Upper lobe of left lung (tissue), 6 donors: ENCODE measurements around the gene PPP6R3. TPM values are rescaled to one million over a fixed set of nuclear protein-coding genes. Genes with fewer than 3 reads are reported as not detected.

Experiments used
- ATAC-seq, 2 donors: fragments of 200-7000 bp; cut with Tn5 transposase; one replicate each; pipeline ENCODE4 v1.9.1; 2022; ENCODE audit warnings: mild to moderate bottlenecking in 2 of 2, moderate library complexity in 2 of 2; ENCODE audit not compliant: low FRiP score in 2 of 2
- DNase-seq, 2 donors: peaks; one replicate each; pipeline ENCODE4 v3.0.0-alpha.2; 2019 to 2020
- H3K27ac ChIP-seq, 4 donors: fragments of 200-600 bp; sonication (generic); one replicate each; pipeline ENCODE4 v1.5.1; 2016 to 2019
- H3K27me3 ChIP-seq, 4 donors: fragments of 200-600 bp; sonication (generic); one replicate each; pipeline ENCODE4 v1.5.1; 2017 to 2019
- H3K36me3 ChIP-seq, 4 donors: fragments of 200-600 bp; sonication (generic); one replicate each; pipeline ENCODE4 v1.5.1; 2016 to 2019
- H3K4me1 ChIP-seq, 4 donors: fragments of 200-600 bp; sonication (generic); one replicate each; pipeline ENCODE4 v1.5.1; 2018 to 2019
- H3K4me3 ChIP-seq, 4 donors: fragments of 200-600 bp; sonication (generic); one replicate each; pipeline ENCODE4 v1.5.1; 2017 to 2019; ENCODE audit warnings: mild to moderate bottlenecking in 2 of 4, moderate library complexity in 1 of 4
- H3K9me3 ChIP-seq, 4 donors: fragments of 200-600 bp; sonication (generic); one replicate each; pipeline ENCODE4 v1.5.1; 2018 to 2019
- EP300 ChIP-seq, 4 donors: sonication (generic); formaldehyde crosslinking; IDR thresholded peaks; one replicate each; pipeline ENCODE4 v1.5.1; 2017; ENCODE audit warnings: antibody characterized with exemption in 4 of 4, control low read depth in 2 of 4
- POLR2A ChIP-seq, 4 donors: fragments of 450-650 bp; IDR thresholded peaks; one replicate each; pipeline ENCODE4 v1.5.1; 2016 to 2017; ENCODE audit warnings: antibody characterized with exemption in 4 of 4, mild to moderate bottlenecking in 2 of 4
- POLR2AphosphoS5 ChIP-seq, 2 donors: sonication (generic); formaldehyde crosslinking; IDR thresholded peaks; one replicate each; pipeline ENCODE4 v1.5.1; 2017; ENCODE audit warnings: antibody characterized with exemption in 2 of 2
- WGBS, 2 donors: methylation state at CpG; one replicate each; pipeline ENCODE4 v1.1.5; 2017 to 2018; 5-methylcytosine and 5-hydroxymethylcytosine counted together
- total RNA-seq, 6 donors: library from RNA; depleted of rRNA in 4 of 6; stranded (reverse); fragments of >200 nt in 4 of 6; gene quantifications; one replicate each; pipeline versions ENCODE4 v1.1.0 to v1.2.1, GENCODE V29; 2016 to 2021
- TF ChIP-seq, protein P1 (sequence below), 6 experiments: fragments of 450-650 bp in 4 of 6; fragments of 200-600 bp in 2 of 6; sonication (generic) in 2 of 6; IDR thresholded peaks; one replicate each; pipeline ENCODE4 v1.5.1; 2016 to 2019; ENCODE audit warnings: antibody characterized with exemption in 6 of 6
- donor health status: DM: no; HTN: no; CAD: no; lungs with moderate emphysema.
- donor health status: DM: no; HTN: yes; CAD: no; lungs with severe emphysema.

Gene PPP6R3
- total RNA-seq, 6 donors from 2014 or later: 75.7 to 195 (median 114) TPM

DNA sequence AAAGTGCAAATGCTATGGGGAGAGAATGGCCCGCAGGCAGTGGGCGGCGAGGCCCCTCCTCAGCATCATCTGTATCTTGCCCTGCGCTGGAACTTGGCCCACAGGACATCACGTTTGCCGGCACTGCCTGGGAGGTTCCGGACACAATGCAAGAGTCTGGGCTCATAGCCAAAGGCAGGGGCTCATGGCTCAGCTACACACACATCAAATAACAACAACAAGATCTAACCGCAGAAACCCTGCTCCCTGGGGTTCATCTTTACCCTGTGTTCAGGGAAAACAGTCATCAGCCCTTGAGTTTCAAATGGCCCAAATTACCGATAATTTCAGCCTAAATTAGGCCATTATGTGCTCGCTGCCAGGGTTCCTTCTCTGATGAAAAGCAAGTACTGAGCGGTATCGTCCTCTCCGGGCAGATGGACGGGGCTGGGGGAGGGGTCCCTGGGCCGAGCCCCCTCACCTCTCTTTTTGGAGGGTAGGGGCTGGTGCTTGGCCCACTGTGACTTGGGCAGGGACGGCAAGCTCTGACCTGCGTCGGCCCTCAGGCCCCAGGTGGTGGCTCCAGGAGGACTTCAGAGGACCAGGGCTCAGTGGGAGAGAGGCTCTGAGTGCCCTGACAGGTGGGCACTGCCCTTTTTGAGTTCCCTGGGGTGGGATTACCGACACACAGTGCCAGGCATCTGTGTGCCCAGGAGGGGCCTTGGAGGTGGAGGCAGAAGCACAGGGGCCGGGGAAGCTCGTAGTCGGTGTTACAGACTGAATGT is 198.8 kb downstream of the PPP6R3 start:
- TF ChIP-seq, protein P1, sequence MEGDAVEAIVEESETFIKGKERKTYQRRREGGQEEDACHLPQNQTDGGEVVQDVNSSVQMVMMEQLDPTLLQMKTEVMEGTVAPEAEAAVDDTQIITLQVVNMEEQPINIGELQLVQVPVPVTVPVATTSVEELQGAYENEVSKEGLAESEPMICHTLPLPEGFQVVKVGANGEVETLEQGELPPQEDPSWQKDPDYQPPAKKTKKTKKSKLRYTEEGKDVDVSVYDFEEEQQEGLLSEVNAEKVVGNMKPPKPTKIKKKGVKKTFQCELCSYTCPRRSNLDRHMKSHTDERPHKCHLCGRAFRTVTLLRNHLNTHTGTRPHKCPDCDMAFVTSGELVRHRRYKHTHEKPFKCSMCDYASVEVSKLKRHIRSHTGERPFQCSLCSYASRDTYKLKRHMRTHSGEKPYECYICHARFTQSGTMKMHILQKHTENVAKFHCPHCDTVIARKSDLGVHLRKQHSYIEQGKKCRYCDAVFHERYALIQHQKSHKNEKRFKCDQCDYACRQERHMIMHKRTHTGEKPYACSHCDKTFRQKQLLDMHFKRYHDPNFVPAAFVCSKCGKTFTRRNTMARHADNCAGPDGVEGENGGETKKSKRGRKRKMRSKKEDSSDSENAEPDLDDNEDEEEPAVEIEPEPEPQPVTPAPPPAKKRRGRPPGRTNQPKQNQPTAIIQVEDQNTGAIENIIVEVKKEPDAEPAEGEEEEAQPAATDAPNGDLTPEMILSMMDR (IDR thresholded peaks at IDR 0.05): no peak
- TF ChIP-seq POLR2AphosphoS5 (IDR thresholded peaks at IDR 0.05) (no peak), EP300 (IDR thresholded peaks at IDR 0.05) (no peak), POLR2A (IDR thresholded peaks at IDR 0.05) (no peak)
- ATAC-seq (peak in 1 of 2 donors; percentile 73), DNase-seq (peak; percentile 43 to 62)
- H3K4me1 ChIP-seq: peaks cover 0 to 4% (median 2%) of the 10 kb centered on the region in 4 donors
- WGBS, 2 donors: 52 to 54% methylated on average over 20 to 22 of the region's 22 CpGs
- H3K27me3 ChIP-seq: no peaks in the 10 kb centered on the region
- H3K9me3 ChIP-seq: no peaks in the 10 kb centered on the region
- H3K27ac ChIP-seq: no peak overlapping the region
- H3K36me3 ChIP-seq: no peaks in the 10 kb centered on the region
- H3K4me3 ChIP-seq: no peak overlapping the region

DNA sequence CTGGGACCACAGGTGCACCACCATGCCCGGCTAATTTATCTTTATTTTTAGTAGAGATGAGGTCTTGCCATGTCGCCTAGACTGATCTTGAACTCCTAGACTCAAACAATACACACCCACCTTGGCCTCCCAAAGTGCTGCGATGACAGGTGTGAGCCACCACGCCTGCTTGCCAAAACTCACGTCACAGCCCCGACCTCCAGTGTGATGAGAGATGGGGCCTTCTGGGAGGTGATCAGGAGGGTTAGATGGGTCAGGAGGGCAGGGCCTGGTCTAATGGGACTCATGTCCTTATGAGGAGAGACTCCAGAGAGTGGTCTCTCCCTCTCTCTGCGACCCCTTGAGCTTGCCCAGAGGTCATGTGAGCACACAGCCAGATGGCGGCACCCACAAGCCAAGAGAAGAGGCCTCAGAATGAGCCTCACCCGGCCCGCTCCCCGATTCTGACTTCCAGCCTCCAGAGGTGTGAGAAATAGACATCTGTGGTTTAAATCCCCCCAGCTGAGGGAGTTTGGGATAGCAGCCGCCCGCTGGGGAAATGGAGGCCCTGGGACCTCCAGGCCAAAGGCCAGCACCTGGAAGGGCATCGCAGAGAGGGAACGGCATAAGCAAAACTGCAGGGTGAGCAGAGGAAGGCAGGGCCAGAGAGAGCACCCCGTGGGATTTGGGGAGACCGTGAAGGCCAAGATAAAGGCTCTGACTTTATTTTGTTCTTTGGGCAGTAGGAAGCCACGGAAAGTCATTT is 199.7 kb downstream of the PPP6R3 start:
- Histone ChIP-seq H3K36me3 (no peaks in the 10 kb centered on the region), H3K4me3 (no peak overlapping the region), H3K9me3 (no peaks in the 10 kb centered on the region), H3K27ac (no peak overlapping the region), H3K27me3 (no peaks in the 10 kb centered on the region), H3K4me1 (peaks cover 0 to 4% (median 2%) of the 10 kb centered on the region in 4 donors)
- ATAC-seq (no peak), DNase-seq (peak in 1 of 2 donors; percentile 14)
- WGBS, 2 donors: 91 to 93% methylated on average over 17 to 18 of the region's 18 CpGs
- TF ChIP-seq POLR2A (IDR thresholded peaks at IDR 0.05): no peak
- TF ChIP-seq EP300 (IDR thresholded peaks at IDR 0.05): no peak
- no peak for TF ChIP-seq POLR2AphosphoS5 (IDR thresholded peaks at IDR 0.05)
- TF ChIP-seq, protein P1 (IDR thresholded peaks at IDR 0.05): no peak

DNA sequence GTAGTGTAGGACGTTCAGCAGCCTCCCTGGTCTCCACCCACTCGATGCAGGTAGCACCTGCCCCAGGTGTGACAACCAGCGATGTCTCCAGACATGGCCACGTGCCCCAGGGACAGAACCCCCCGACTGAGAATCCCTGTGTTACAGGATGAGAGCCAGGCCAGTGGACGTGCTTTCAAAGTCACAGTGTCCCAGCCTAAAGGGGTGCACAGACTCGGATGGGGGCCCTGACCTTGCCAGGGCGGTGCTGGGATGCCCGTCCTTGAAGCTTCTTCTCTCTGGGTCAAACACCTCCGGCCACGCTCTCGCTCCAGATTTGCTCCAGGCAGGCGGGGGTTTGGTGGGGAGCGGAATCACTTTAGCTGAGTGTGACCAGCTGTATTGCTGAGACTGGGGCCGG is 200.5 kb downstream of the PPP6R3 start:
- Histone ChIP-seq H3K27me3 (no peaks in the 10 kb centered on the region), H3K36me3 (no peaks in the 10 kb centered on the region), H3K27ac (no peak overlapping the region), H3K4me1 (peaks cover 0 to 4% (median 2%) of the 10 kb centered on the region in 4 donors), H3K4me3 (no peak overlapping the region), H3K9me3 (no peaks in the 10 kb centered on the region)
- peak in 1 of 2 donors; percentile 13 for DNase-seq
- 81 to 88% methylated on average over 12 to 15 of the region's 15 CpGs for WGBS, 2 donors
- TF ChIP-seq POLR2A (IDR thresholded peaks at IDR 0.05) (no peak), POLR2AphosphoS5 (IDR thresholded peaks at IDR 0.05) (no peak), EP300 (IDR thresholded peaks at IDR 0.05) (no peak)
- TF ChIP-seq, protein P1 (IDR thresholded peaks at IDR 0.05): no peak
- ATAC-seq: no peak

DNA sequence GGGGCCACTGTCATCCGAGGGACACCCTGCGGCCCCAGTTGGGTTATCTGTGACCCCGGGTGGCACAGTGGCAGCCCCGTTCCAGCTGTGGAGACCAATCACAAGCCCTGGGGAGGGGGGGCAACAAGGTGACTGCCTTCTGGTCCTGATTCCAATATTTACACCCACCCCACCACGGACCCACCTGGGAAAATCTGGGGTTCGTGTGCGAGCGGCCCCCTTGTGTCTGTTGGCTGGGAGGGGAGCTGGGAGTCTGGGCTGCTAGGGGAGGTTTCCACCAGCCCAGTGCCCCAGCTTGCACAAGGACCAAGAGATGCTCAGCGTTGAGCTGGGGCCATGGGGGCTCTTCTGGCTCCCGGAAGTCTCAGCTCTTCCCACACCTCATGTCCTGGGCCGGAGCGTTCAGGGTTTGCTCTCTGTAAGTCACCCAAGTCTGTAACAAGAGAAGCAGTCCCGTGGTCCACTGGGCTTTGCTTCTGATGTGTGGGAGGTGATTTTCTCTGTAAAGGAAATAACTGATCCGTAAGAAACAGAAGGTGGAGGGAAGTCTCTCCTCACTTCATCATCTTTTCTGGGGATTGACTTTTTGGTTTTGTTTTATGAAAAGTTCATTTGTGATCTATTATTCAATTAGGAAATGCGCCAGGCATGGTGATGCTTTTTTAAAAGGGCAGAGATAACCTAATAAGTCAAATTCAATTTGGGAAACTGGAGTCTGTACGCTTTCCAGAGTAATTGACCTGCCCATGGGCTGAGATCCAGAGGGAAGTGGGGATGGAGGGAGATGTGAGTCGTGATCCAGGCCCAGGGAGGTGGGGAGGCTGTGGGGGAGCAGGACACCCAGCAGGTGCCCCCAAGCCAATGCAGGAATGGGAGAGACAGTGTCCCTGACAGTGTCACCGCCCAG is 201.4 kb downstream of the PPP6R3 start:
- TF ChIP-seq POLR2A (IDR thresholded peaks at IDR 0.05): no peak
- 73 to 84% methylated on average over 12 to 14 of the region's 18 CpGs for WGBS, 2 donors
- ATAC-seq: no peak
- Histone ChIP-seq H3K27ac (no peak overlapping the region), H3K27me3 (no peaks in the 10 kb centered on the region), H3K4me1 (peaks cover 0 to 4% (median 2%) of the 10 kb centered on the region in 4 donors), H3K4me3 (no peak overlapping the region), H3K9me3 (no peaks in the 10 kb centered on the region), H3K36me3 (no peaks in the 10 kb centered on the region)
- peak in 1 of 2 donors; percentile 13 for DNase-seq
